HEK293 (cell line): ENCODE results near the gene ACMSD.

ENCODE experiments used
- CTCF ChIA-PET: fragments of 350-600 bp; formaldehyde crosslinking; extraction: SDS; loops from one replicate; lab custom pipeline; 2021; ENCODE audit warnings: antibody characterized with exemption; lab: Yijun Ruan, JAX
- POLR2A ChIA-PET: fragments of 300-600 bp; formaldehyde crosslinking; extraction: SDS; loops from one replicate; lab custom pipeline; 2020; ENCODE audit warnings: antibody characterized with exemption, inconsistent platforms; lab: Yijun Ruan, JAX
- H3K27ac ChIP-seq: fragments of 200-500 bp; sonication (Bioruptor generic); 2 replicates; pipeline ENCODE4 v1.5.1; 2014; ENCODE audit warnings: low read depth, low read length, control low read depth, inconsistent platforms; ENCODE audit errors: extremely low read depth
- H3K36me3 ChIP-seq, 2 experiments: fragments of 200-500 bp in 1 of 2; sonication (Bioruptor generic) in 1 of 2; 1 replicate in 1 of 2; 2 replicates in 1 of 2; pipeline ENCODE4 v1.5.1; 2014 to 2017; ENCODE audit warnings: inconsistent platforms in 2 of 2, low read length in 2 of 2; ENCODE audit not compliant: control insufficient read depth in 2 of 2, insufficient read depth in 1 of 2
- H3K4me1 ChIP-seq: fragments of 200-500 bp; sonication (Bioruptor generic); 2 replicates; pipeline ENCODE4 v1.5.1; 2014; ENCODE audit warnings: mild to moderate bottlenecking, low read length, inconsistent platforms; ENCODE audit not compliant: control insufficient read depth, insufficient read depth
- H3K4me3 ChIP-seq: 2 replicates; pipeline ENCODE4 v1.5.1; 2011; ENCODE audit warnings: low read depth, mild to moderate bottlenecking, control low read depth, low read length, moderate library complexity
- H3K9me3 ChIP-seq: fragments of 200-500 bp; sonication (Bioruptor generic); 2 replicates; pipeline ENCODE4 v1.5.1; 2014; ENCODE audit warnings: low read depth, low read length, inconsistent platforms; ENCODE audit not compliant: control insufficient read depth, insufficient read depth
- HOXC10 ChIP-seq: sonication (generic); formaldehyde crosslinking; IDR thresholded peaks from 2 replicates; pipeline ENCODE4 v1.8.1; 2023; ENCODE audit warnings: mild to moderate bottlenecking, missing genetic modification reagents
- HOXD13 ChIP-seq: sonication (generic); formaldehyde crosslinking; IDR thresholded peaks from 2 replicates; pipeline ENCODE4 v1.8.0; 2022; ENCODE audit warnings: missing genetic modification reagents, borderline replicate concordance
- PRDM1 ChIP-seq: fragments of 450-650 bp; formaldehyde crosslinking; IDR thresholded peaks from 2 replicates; pipeline ENCODE4; 2016; ENCODE audit warnings: missing biosample characterization, missing genetic modification characterization
- SCRT2 ChIP-seq: fragments of 450-650 bp; formaldehyde crosslinking; IDR thresholded peaks from 2 replicates; pipeline ENCODE4 v1.5.1; 2016; ENCODE audit warnings: missing biosample characterization, missing genetic modification characterization
- SP7 ChIP-seq: fragments of 450-650 bp; formaldehyde crosslinking; IDR thresholded peaks from 2 replicates; pipeline ENCODE4 v1.5.1; 2016; ENCODE audit warnings: missing biosample characterization, missing genetic modification characterization
- ZBTB7A ChIP-seq: fragments of 450-650 bp; formaldehyde crosslinking; IDR thresholded peaks from 2 replicates; pipeline ENCODE4 v1.5.1; 2016; ENCODE audit warnings: low read depth, missing biosample characterization, missing genetic modification characterization
- ZBTB8A ChIP-seq: fragments of 450-650 bp; formaldehyde crosslinking; IDR thresholded peaks from 2 replicates; pipeline ENCODE4 v1.5.1; 2016; ENCODE audit warnings: missing biosample characterization, missing genetic modification characterization
- ZFP37 ChIP-seq: fragments of 450-650 bp; formaldehyde crosslinking; IDR thresholded peaks from 2 replicates; pipeline ENCODE4 v1.5.1; 2016; ENCODE audit warnings: missing biosample characterization, missing genetic modification characterization
- ZFP69B ChIP-seq: fragments of 450-650 bp; formaldehyde crosslinking; IDR thresholded peaks from 2 replicates; pipeline ENCODE4 v1.5.1; 2016; ENCODE audit warnings: missing biosample characterization, missing genetic modification characterization
- ZNF121 ChIP-seq: fragments of 450-650 bp; formaldehyde crosslinking; IDR thresholded peaks from 2 replicates; pipeline ENCODE4 v1.5.1; 2016; ENCODE audit warnings: missing biosample characterization, missing genetic modification characterization
- ZNF146 ChIP-seq: fragments of 450-650 bp; formaldehyde crosslinking; IDR thresholded peaks from 2 replicates; pipeline ENCODE4 v1.5.1; 2016; ENCODE audit warnings: missing biosample characterization, missing genetic modification characterization
- ZNF221 ChIP-seq: fragments of 450-650 bp; formaldehyde crosslinking; IDR thresholded peaks from 2 replicates; pipeline ENCODE4 v1.5.1; 2017; ENCODE audit warnings: missing biosample characterization, missing genetic modification characterization, borderline replicate concordance
- ZNF335 ChIP-seq: fragments of 450-650 bp; formaldehyde crosslinking; conservative IDR thresholded peaks from 2 replicates; pipeline ENCODE4 v1.5.1; 2016; ENCODE audit warnings: missing biosample characterization, missing genetic modification characterization
- ZNF354C ChIP-seq: fragments of 450-650 bp; formaldehyde crosslinking; IDR thresholded peaks from 2 replicates; pipeline ENCODE4 v1.5.1; 2016; ENCODE audit warnings: missing biosample characterization, missing genetic modification characterization, low read depth, borderline replicate concordance
- ZNF394 ChIP-seq: fragments of 450-650 bp; formaldehyde crosslinking; IDR thresholded peaks from 2 replicates; pipeline ENCODE4 v1.5.1; 2016; ENCODE audit warnings: missing biosample characterization, missing genetic modification characterization, mild to moderate bottlenecking, moderate library complexity, borderline replicate concordance
- ZNF501 ChIP-seq: fragments of 450-650 bp; formaldehyde crosslinking; IDR thresholded peaks from 2 replicates; pipeline ENCODE4 v1.5.1; 2016; ENCODE audit warnings: missing biosample characterization, missing genetic modification characterization
- ZNF529 ChIP-seq: fragments of 450-650 bp; formaldehyde crosslinking; IDR thresholded peaks from 2 replicates; pipeline ENCODE4 v1.5.1; 2017; ENCODE audit warnings: missing genetic modification characterization, missing biosample characterization; ENCODE audit not compliant: insufficient replicate concordance
- ZNF596 ChIP-seq: fragments of 450-650 bp; IDR thresholded peaks from 2 replicates; pipeline ENCODE4 v1.5.0; 2018; ENCODE audit warnings: missing biosample characterization, mild to moderate bottlenecking, missing genetic modification characterization, moderate library complexity
- ZNF660 ChIP-seq: fragments of 450-650 bp; IDR thresholded peaks from 2 replicates; pipeline ENCODE4 v1.5.1; 2018; ENCODE audit warnings: missing biosample characterization, mild to moderate bottlenecking, missing genetic modification characterization
- ZSCAN30 ChIP-seq: fragments of 450-650 bp; IDR thresholded peaks from 2 replicates; pipeline ENCODE4 v1.5.1; 2018; ENCODE audit warnings: missing biosample characterization, mild to moderate bottlenecking, missing genetic modification characterization, moderate library complexity
- TF ChIP-seq, protein P1 (sequence below): fragments of 450-650 bp; formaldehyde crosslinking; IDR thresholded peaks from 2 replicates; pipeline ENCODE4 v1.5.1; 2016; ENCODE audit warnings: missing biosample characterization, missing genetic modification characterization
- TF ChIP-seq, protein P2 (sequence below): fragments of 450-650 bp; formaldehyde crosslinking; IDR thresholded peaks from 2 replicates; pipeline ENCODE4 v1.5.1; 2017; ENCODE audit warnings: missing biosample characterization, missing genetic modification characterization
- TF ChIP-seq, protein P3 (sequence below): fragments of 450-650 bp; formaldehyde crosslinking; IDR thresholded peaks from 2 replicates; pipeline ENCODE4 v1.5.1; 2016; ENCODE audit warnings: missing biosample characterization, missing genetic modification characterization, low read depth

The ACMSD gene

DNA sequence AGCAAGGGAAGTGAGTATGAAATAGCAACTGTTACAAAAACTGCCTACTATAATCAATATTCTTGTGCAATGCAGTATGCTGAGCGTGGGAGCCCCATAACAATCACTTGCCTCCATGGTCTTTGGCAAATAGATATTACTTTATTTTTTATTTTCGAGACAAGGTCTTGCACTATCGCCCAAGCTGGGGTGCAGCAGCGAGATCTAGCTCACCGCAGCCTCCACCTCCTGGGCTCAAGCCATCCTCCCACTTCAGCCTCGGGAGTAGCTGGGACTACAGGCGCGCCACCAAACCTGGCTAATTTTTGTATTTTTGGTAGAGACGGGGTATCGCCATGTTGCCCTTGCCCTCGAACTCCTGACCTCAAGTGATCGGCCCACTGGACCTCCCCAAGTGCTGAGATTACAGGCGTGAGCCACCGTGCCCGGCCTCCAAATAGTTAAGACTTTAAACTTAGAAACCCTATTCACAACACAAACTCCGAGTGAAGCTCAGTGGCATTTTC, 79.0 kb downstream of the ACMSD start:
- TF ChIP-seq HOXD13 (CRISPR knock-in tag) = no peak
- TF ChIP-seq ZNF394 = peak; percentile 46; the same call in 1 of the 2 replicates
- ChIA-PET POLR2A (interaction anchor here (0.6 to 0.9 kb wide), 3 partner anchors 245 to 614 kb away, joined by 3 read pairs; partner anchors contain the start of genes R3HDM1 and ZRANB3), CTCF (no interaction called here)
- Histone ChIP-seq H3K4me3 (peak overlapping the region; percentile 99), H3K27ac (peak overlapping the region; percentile 97), H3K4me1 (peaks cover 2% of the 10 kb centered on the region; the same call in 1 of the 2 replicates), H3K9me3 (no peaks in the 10 kb centered on the region), H3K36me3 (peaks cover 0 to 6% of the 10 kb centered on the region in 2 experiments; a peak in 1 of 3 replicates)

DNA sequence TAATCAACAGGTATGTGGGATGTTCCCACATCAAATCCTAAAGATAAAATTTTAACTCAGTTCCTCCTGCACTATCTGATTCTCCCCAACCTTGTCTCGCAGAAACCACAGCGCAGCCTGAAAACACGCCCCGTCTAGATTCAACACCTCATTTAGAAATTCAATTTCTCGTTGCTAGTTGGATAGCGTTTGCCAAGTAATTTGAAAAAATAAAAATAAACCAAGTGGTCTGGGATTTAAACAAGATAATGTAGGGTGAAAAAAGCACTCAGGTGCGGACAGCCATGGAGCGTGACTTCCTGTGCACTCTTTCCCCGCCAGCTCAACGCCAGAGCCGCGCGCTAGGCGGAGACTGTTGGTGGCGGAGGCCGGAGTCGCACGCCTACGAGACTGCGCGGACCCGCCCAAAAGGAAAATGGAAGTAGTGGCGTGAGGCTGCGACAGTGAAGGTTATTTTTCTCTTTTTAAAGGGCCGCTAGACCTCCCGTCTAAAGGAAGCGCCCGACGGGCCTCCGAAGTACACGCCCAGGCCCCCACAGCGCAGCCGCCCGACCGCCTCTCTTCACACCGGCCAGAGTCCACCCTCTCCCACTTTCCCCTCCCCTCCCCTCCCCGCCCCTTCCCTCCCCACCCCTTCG, 79.6 kb downstream of the ACMSD start:
- Histone ChIP-seq H3K9me3 (no peaks in the 10 kb centered on the region), H3K4me1 (peaks cover 2% of the 10 kb centered on the region; the same call in 1 of the 2 replicates), H3K4me3 (peak overlapping the region; percentile 99), H3K36me3 (peaks cover 0 to 11% of the 10 kb centered on the region in 2 experiments; a peak in 1 of 3 replicates), H3K27ac (peak overlapping the region; percentile 97)
- CTCF ChIA-PET = no interaction called here
- POLR2A ChIA-PET = interaction anchor here (0.6 to 1.5 kb wide), 6 partner anchors 10 to 613 kb away, joined by 3 to 4 read pairs (median 3); partner anchors contain the start of genes R3HDM1 and ZRANB3
- TF ChIP-seq SP7 (tag by site-specific recombination) (peak; percentile 28; the same call in 1 of the 2 replicates), ZBTB7A (tag by site-specific recombination) (no peak), ZNF501 (tag by site-specific recombination) (peak; percentile 77; the same call in 1 of the 2 replicates), ZNF121 (tag by site-specific recombination) (peak; percentile 42; the same call in 1 of the 2 replicates), ZBTB8A (tag by site-specific recombination) (peak; percentile 57), ZNF335 (peak; percentile 81), ZNF221 (tag by site-specific recombination) (no peak), ZNF146 (tag by site-specific recombination) (no peak), HOXC10 (CRISPR knock-in tag) (no peak), ZNF354C (no peak), PRDM1 (tag by site-specific recombination) (peak; percentile 83), ZNF660 (peak; percentile 38; the same call in 1 of the 2 replicates), ZNF596 (tag by site-specific recombination) (no peak), SCRT2 (peak; percentile 65), ZFP37 (tag by site-specific recombination) (0 out of 2 replicates have a peak, but pooled peaks have one; percentile 28), ZFP69B (tag by site-specific recombination) (peak; percentile 24; the same call in 1 of the 2 replicates), ZSCAN30 (0 out of 2 replicates have a peak, but pooled peaks have one; percentile 24), ZNF529 (no peak)
- TF ChIP-seq, protein P1, sequence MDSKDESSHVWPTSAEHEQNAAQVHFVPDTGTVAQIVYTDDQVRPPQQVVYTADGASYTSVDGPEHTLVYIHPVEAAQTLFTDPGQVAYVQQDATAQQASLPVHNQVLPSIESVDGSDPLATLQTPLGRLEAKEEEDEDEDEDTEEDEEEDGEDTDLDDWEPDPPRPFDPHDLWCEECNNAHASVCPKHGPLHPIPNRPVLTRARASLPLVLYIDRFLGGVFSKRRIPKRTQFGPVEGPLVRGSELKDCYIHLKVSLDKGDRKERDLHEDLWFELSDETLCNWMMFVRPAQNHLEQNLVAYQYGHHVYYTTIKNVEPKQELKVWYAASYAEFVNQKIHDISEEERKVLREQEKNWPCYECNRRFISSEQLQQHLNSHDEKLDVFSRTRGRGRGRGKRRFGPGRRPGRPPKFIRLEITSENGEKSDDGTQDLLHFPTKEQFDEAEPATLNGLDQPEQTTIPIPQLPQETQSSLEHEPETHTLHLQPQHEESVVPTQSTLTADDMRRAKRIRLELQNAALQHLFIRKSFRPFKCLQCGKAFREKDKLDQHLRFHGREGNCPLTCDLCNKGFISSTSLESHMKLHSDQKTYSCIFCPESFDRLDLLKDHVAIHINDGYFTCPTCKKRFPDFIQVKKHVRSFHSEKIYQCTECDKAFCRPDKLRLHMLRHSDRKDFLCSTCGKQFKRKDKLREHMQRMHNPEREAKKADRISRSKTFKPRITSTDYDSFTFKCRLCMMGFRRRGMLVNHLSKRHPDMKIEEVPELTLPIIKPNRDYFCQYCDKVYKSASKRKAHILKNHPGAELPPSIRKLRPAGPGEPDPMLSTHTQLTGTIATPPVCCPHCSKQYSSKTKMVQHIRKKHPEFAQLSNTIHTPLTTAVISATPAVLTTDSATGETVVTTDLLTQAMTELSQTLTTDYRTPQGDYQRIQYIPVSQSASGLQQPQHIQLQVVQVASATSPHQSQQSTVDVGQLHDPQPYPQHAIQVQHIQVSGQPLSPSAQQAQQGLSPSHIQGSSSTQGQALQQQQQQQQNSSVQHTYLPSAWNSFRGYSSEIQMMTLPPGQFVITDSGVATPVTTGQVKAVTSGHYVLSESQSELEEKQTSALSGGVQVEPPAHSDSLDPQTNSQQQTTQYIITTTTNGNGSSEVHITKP (tag by site-specific recombination) = peak; percentile 67
- TF ChIP-seq, protein P2, sequence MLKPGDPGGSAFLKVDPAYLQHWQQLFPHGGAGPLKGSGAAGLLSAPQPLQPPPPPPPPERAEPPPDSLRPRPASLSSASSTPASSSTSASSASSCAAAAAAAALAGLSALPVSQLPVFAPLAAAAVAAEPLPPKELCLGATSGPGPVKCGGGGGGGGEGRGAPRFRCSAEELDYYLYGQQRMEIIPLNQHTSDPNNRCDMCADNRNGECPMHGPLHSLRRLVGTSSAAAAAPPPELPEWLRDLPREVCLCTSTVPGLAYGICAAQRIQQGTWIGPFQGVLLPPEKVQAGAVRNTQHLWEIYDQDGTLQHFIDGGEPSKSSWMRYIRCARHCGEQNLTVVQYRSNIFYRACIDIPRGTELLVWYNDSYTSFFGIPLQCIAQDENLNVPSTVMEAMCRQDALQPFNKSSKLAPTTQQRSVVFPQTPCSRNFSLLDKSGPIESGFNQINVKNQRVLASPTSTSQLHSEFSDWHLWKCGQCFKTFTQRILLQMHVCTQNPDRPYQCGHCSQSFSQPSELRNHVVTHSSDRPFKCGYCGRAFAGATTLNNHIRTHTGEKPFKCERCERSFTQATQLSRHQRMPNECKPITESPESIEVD = 0 out of 2 replicates have a peak, but pooled peaks have one; percentile 16
- TF ChIP-seq, protein P3, sequence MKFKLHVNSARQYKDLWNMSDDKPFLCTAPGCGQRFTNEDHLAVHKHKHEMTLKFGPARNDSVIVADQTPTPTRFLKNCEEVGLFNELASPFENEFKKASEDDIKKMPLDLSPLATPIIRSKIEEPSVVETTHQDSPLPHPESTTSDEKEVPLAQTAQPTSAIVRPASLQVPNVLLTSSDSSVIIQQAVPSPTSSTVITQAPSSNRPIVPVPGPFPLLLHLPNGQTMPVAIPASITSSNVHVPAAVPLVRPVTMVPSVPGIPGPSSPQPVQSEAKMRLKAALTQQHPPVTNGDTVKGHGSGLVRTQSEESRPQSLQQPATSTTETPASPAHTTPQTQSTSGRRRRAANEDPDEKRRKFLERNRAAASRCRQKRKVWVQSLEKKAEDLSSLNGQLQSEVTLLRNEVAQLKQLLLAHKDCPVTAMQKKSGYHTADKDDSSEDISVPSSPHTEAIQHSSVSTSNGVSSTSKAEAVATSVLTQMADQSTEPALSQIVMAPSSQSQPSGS (tag by site-specific recombination) = no peak
